NB4 (cell line): ENCODE results near the gene NR2C2AP.

Experiments used
- CTCF ChIP-seq: IDR thresholded peaks from one replicate; pipeline ENCODE4 v1.5.1; 2012; ENCODE audit warnings: low read depth, low read length
- MAX ChIP-seq: IDR thresholded peaks from 2 replicates; pipeline ENCODE4 v1.6.1; 2011; ENCODE audit warnings: low read depth, low read length
- MYC ChIP-seq: IDR thresholded peaks from 2 replicates; pipeline ENCODE4 v1.6.1; 2011; ENCODE audit warnings: low read depth, low read length
- POLR2A ChIP-seq: IDR thresholded peaks from 2 replicates; pipeline ENCODE4 v1.6.1; 2011; ENCODE audit warnings: mild to moderate bottlenecking; ENCODE audit not compliant: insufficient read length; ENCODE audit errors: extremely low read depth

GRCh38 chr19:19213426-19214158 lies 10.4 kb upstream of the NR2C2AP start:
- TF ChIP-seq POLR2A (no peak), CTCF (no peak), MAX (no peak), MYC (no peak)
